NOMO-1 treated with dmso at 0.1 percent for 144 hours (cell line): ENCODE measurements around the gene MTMR2.
A peak's percentile ranks its signal among the peaks of the same experiment; 100 is the strongest.
"Not testable (repeated sequence)": the region's sequence is repeated elsewhere in the genome, so short reads cannot be mapped to it uniquely, and the experiment has no call there.

Experiments used
- DNase-seq: peaks from one replicate; lab custom pipeline; 2025; ENCODE audit not compliant: unreplicated experiment; lab: John Stamatoyannopoulos, UW

MTMR2 gene

DNA sequence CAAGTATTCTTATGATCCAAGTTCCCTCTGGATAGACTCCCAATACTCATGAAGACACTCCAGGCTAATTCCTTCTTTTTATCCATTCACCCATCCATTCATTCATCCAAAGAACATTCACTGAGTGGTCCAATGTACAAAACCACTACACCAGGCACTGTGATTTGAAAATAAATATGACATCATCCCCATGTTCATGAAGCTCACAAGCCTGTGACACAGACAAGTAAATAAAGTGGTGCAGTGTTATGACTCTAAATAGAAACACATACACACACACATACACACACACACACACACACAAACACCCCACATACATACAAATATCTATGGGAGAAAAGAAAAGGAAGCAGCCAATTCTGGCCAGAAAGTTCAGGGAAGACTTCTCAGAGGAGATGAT, 35.5 kb downstream of the MTMR2 start:
- DNase-seq, result no peak

DNA sequence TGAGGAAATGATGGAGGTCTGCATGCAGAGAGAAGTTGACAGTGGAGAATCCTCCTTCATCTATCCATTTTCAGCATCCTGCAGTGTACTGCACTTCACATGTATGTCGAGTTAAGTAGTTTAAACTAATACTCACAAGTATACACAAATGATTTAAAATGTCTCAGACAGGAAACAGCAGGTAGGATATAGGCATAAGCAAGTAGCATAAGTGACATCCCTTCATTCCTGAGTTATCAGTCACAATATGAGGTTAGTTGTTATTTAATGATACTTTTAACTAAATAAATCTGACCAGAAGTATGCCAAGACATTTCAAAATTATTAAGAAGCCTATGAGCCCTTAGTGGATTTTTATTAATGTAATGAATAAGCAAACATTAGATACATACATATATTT, 37.4 kb downstream of the MTMR2 start:
- DNase-seq, result no peak

DNA sequence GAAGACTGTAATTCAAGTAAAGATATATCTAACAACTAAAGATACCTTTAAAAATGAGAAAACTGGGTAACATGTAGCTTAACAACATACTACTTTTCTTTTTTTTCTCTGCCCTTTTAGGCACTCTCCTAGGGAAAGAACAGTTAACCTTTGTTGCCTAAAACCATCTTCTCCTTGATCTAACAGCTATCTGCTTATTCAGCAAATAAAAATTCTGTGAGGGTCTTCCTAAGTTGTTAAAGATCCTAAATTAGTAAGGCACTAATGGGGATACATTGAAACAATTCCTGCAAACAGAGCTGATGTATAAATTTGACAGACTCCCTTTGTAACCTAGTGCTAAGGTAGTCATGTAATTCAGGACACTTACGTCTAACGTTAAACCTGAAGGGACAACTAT, 39.1 kb downstream of the MTMR2 start:
- no peak for DNase-seq

DNA sequence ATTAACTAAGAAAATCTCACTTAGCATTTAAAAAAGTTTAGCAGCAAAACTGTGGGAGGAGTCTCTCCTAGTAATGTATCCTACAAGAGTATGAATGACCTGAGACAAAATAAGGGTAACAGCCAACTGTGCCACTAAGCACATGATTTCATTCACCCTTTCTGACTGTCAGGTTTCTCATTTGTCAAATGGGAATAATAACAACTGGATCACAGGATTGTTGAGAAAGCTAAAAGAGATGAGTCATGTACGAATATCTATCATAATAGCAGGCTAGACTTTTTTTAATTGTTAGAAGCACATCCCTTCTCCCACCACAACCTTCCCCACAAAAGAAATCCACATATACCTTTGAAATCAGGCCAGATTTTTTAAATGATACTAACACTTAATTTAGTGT, 39.5 kb downstream of the MTMR2 start:
- no peak for DNase-seq

DNA sequence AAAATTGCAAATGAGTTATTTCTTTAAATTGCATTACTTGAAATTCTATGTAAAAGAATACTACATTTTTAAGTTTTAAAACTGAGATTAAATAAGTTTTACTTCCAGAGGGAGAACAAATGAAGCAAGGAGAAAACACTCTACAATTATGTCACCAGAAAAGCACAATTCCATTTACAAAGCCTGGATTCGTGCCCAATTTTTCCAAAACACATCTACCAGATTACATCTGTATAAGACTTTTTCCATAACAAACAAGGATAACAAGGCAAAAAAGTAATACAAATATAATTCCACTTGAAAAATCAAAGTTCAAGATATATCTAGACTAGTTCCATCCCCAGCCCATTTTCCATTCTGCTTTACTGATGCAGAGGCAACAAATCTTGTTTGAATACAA, 40.5 kb downstream of the MTMR2 start:
- DNase-seq, result no peak

DNA sequence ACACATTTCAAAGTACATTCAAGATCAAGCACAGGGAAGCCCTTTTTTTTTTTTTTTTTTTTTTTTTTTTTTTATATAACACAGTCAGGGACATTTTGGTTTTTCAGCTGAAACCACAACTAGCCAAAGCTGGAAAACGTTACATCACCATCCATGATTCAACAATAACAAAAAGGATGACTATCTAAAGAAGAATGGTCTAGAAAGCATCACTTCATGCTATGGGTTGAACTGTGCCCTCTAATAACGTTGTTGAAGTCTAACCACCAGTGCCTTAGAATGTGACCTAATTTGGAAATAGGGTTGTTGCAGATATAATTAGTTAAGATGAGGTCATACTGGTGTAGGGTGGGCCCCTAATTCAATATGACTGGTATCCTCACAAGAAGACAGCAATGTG, 46.6 kb downstream of the MTMR2 start:
- DNase-seq, result no peak

DNA sequence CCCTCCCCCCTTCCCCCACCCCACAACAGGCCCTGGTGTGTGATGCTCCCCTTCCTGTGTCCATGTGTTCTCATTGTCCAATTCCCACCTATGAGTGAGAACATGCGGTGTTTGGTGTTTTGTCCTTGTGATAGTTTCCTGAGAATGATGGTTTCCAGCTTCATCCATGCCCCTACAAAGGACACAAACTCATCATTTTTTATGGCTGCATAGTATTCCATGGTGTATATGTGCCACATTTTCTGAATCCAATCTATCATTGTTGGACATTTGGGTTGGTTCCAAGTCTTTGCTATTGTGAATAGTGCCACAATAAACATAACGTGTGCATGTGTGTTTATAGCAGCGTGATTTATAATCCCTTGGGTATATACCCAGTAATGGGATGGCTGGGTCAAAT, 53.0 kb downstream of the MTMR2 start:
- DNase-seq, result not testable (repeated sequence)

DNA sequence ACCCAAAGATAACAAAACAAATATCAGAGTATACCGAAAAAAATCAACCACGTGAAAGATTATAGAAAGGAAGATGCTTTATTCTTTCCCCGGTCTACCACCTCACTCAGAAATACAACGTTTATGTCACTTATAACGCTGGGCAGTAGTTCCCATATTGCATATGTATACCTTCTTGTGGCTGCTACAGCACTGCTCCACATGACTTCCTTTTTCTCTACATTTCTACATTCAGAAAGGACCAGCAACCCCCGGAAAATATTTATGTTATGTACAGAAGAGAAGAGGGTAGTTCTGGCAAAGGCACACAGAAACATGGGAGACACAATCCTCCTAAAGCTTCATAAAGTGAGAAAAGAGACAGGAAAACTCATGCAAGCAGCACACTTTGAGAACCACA, 56.8 kb downstream of the MTMR2 start:
- DNase-seq, result no peak

DNA sequence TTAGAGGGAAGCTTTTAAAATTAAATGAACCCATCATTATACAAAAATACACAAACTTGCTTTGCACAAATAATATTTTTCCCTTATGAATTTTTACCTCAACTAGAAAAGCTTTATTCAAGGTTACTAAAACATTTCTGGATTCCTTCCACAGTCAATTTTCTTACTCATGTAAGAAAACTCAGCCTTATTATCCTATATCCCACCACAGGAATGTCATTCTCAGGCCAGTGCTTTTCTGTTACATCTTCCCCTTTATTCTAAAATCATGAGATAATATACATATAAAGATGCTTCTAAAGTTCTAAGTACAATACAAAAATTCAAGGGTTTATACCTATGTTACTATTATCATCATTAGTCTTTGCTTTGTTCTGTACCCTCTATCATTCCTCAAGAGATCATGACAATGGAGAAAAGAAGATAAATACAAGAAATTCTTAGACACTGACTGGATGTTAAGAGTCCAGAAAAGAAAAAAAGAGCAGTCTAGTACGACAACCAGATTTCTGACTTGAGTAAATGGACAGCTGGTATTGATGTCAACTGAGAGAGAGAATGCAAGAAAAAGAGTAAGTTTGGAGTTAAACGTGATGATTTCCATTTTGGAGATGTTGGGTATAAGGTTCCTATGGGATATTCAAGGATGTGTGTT, 60.3 kb downstream of the MTMR2 start:
- DNase-seq, result no peak

DNA sequence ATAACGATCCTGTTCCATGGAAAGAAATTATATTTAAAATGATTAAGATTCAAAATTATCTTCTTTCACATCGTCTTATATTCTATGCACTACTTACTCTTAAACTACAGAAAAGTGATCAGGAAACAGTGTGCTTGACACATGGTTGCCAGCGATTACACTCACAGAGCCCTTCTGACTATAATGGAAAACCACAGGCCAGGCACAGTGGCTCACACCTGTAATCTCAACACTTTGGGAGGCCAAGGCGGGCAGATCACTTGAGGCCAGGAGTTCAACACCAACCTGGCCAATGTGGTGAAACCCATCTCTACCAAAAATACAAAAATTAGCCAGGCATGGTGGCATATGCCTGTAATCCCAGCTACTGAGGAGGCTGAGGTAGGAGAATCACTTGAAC, 63.9 kb downstream of the MTMR2 start:
- DNase-seq, result not testable (repeated sequence)

DNA sequence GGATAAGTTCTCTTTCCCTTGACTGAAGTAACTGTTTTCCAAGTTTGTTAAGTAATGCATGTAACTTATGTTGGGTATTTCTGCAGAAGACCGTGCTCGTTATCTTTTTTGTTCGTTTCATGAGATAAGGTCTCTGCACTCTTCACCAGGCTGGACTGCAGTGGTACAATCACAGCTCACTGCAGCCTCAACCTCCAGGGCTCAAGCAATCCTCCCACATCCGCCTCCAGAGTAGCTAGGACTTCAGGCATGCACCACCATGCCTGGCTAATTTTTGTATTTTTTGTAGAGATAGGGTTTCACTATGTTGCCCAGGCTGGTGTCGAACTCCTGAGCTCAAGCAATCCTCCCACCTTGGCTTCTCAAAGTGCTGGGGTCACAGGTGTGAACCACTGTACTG, 69.5 kb downstream of the MTMR2 start:
- not testable (repeated sequence) for DNase-seq

DNA sequence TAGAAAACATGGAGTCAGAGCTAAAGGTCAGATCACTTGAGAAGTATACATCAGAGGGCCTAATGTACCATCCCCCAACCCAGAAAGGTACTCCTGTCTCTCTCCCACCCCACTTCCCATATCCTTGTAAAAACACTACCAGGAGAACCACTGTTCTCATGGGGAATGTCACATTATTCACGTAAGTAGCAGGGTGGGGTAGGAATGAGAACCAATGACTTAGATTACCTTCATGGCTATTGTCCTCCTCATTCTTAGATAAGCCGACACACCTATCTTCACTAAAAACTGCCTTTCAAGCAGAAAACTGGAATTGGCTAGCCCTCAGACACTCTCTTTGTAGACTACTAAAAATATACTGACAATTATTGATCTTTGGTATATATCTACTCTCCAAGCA, 70.0 kb downstream of the MTMR2 start:
- no peak for DNase-seq

DNA sequence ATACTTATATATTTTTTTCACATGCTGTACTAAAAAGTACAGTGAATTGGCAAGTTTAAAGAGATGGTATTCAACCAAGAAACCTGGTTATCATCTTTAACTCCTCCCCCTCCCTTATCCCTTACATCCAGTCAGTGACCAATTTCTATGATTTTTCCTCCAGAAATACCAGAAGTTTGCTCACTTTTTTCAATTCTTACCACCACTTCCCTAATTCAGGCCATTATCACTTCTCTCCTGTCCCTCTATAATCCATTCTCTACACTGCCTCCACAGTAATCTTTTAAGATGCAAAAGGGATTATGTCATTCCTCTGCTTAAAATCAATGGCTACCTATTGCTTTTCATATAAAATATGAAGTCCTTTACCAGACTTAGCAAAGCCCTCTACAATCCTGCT, 70.8 kb downstream of the MTMR2 start:
- DNase-seq, result no peak

DNA sequence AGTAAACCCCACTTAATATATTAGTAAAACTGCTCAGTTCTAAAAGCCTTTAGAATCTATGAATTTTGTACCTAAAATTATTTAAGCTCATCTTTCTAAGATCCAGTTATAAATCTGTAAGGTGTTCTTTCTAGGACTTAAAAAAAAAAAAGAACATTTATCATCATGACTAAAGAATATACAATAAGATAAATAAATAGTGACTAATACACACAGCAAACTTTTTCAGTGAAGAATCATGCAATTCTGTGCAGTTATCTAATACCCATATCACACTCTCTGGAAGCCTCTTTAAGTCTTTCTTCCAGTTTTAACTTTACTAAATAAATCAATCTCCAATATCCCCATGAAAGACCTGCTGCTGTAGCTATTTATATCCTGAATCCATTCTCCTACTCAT, 73.8 kb downstream of the MTMR2 start:
- DNase-seq, result no peak

DNA sequence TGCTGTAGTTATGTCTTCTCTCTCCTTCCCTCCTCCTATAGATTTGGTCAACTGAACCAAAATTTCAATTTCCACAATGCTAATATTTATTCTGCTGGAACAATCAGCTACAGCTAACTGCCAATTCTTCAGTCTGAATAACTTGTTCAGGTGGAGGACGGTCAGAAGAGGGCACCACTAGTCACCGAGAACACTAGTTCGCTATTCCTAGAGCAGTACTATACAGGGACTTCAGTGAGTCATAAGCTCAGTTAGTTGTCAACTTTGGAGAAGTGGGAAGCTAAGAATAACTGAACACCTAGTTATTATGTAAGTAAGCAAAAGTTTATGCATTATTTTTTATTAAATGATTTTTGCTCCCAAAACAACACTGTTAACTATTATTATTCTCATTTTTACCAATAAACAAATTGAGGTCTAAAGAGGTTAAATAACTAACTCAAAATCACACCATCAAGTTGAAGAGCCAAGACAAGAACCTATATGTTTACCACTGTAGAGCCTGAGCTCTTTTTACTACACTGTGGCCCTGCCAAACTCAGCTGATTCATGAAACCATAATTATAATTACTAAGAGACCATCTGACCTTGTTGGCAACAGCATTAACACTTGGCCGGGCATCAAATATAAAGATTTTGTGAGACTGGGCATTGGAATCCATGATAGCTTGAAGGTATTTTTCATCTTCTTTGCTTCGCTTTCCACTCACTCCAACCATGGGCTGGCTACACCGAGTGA, 74.7 kb downstream of the MTMR2 start:
- DNase-seq, result peak; percentile 31

DNA sequence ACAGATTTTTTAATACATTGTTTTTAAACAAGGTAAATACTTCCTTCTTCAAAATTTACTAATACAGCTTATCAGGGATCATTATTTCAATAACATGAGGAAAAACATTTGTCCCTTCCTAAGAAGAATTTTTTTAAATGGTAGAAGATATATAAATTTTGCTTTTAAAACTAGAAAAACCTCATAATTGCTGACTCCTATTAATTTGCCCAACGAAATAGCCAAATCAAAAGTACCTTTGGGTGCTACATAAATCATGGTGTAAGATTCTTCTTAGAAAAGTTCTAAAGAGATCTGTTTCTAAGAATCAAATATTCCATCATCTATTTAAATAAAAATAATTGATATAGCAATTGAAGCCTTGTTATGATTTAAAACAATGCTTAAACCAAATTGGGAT, 78.7 kb downstream of the MTMR2 start:
- no peak for DNase-seq

DNA sequence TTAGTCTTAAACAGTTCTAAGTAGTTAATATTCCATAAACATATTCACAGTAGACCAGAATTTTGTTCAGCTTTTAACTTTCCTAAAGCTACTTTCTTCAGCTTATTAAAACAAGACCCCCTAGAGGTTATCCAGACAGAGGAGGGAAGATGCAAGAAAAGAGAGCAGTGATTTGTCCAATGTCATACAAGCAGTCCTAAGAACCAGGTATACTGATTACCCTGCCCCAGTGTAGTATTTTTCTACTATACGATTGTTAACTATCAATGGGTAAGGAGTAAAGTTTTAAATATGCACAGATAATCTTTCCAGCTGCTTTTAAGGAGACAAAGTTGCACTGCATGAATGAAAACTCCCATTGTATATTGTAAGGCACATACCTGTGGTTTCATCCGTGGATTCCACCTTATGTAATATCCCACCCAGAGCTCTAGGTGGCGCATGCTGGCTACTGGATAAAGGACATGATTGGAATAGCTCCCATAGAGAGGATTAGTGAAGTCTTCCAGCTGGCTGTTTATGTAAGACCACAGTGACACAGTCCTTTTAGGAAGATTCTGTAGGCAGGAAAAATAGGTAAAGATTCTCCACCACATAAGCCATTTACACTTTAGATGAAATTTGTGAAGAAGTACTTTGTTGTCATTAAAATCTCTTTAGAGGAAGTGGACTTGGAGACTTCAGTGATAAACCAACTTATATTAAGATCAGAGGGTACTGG, 88.0 kb downstream of the MTMR2 start:
- no peak for DNase-seq

DNA sequence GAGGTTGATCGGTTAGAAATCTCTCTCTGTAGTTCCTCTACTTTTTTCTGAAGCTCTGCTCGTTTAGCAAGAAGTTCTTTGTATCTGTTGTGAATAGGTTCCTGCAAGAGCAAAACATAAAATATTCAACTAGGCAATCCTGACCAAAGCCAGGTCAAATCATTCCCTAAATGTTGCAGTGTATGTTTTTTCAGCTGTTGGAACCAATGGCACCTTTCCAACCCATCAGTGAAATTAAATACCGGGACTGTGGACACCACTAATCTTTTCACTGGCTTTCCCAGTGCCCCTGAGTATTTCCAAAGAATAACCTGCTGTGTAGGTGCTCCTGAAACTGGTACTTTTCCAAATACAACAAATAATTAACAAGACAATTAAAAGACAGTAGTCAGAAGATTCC, 88.6 kb downstream of the MTMR2 start:
- no peak for DNase-seq

DNA sequence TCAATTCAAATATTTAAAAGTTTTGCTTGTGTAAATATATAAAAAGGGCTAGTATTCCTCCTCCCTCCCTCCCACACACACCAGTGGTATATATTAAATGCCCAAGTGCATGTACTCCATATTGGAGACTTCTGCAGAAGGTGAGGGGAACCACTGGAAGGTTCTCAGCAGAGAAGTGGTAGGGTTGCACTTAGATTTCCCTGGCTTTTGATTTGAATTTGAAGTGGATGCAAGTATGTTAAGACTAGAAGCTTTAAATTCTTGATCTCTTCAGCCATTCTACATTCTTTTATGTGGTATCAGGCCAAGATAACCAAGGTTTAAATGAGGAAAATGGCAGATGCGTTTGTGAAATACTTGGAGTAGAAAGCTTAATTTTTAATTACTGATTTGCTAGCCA, 90.5 kb downstream of the MTMR2 start:
- DNase-seq, result no peak

DNA sequence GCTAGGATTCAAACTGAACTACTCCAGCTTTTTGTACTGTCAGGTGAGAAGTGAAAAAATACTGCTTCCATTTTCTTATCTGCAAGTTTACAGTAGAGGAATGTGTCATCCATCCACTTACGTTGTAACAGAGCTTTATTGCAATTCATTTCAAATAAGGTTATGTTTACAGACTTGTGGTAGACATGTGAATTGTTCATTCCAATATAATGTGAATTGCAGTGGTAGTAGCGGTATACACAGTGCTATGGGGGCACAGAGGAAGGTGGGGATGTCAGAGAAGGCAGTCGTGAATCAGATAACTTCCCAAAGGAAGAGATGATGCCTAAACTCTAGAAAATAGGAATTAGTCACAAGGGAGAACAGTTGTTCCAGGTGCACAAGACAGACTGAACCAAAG, 91.1 kb downstream of the MTMR2 start:
- DNase-seq, result no peak

DNA sequence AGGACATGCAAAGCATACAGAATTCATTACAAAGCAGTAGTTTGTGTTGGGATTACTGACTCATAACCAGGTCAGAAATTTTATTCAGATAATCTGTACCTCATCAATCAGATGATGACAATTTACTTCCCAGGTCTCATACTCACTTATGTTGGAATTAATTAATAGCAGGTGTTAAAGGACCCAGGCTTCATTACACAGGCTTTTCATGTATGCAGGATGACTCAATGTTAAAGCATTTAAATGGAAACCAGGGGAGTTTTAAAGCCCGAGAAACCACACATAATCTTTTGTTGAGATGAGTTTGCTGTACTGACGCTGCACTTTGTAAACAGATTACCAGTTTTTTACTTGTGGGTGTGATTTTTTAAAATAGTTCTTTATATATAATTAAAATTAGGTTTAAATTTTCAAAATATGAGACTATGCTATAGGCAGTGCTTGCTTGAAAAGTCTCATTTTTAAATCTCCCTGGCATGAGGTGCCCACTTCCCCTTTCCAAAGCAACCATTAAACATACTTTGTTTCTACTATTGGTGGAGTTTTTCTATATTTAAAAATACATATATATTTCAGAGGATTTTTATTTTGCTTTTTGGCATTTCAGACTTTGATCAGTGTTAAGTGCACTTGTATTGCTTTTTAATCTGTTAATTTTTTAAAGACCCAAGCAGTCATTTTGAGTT, 92.6 kb downstream of the MTMR2 start:
- no peak for DNase-seq
